ENCODE results near the gene PHOX2A. TPM values are rescaled to one million over a fixed set of nuclear protein-coding genes. Genes with fewer than 3 reads are reported as not detected.
A peak's percentile ranks its signal among the peaks of the same experiment; 100 is the strongest.

PHOX2A gene
- total RNA-seq, 2 experiments from 2014 or later = not detected

- intact Hi-C loops (cut with micrococcal nuclease) = no loop called here
- ChIA-PET POLR2A (interaction anchor here (0.7 to 1.4 kb wide), 3 partner anchors 11 to 15 kb away, joined by 3 to 9 read pairs (median 3); partner anchors contain the start of gene INPPL1), CTCF (interaction anchor here (0.6 to 3.8 kb wide), 20 partner anchors 9 to 446 kb away, joined by 3 to 21 read pairs (median 4); partner anchors contain the start of genes CLPB and INPPL1)
Measured at GRCh38 chr11:72238040-72238450, 5.9 kb downstream of the PHOX2A start.

GRCh38 chr11:72237112-72237931 is 6.7 kb downstream of the PHOX2A start:
- ChIA-PET CTCF (interaction anchor here (0.7 to 3.8 kb wide), 20 partner anchors 9 to 406 kb away, joined by 3 to 21 read pairs (median 4); partner anchors contain the start of genes CLPB and INPPL1), POLR2A (interaction anchor here (0.7 to 1.4 kb wide), 3 partner anchors 10 to 14 kb away, joined by 3 to 9 read pairs (median 3); partner anchors contain the start of gene INPPL1)
- H3K27me3 Mint-ChIP-seq = peaks cover 27% of the 10 kb centered on the region
- DNase-seq = no peak
- H3K4me1 Mint-ChIP-seq (ENCODE audit: low read depth) = peaks cover 12% of the 10 kb centered on the region
- intact Hi-C loops (cut with micrococcal nuclease) = no loop called here
- no peaks in the 10 kb centered on the region for H3K9me3 Mint-ChIP-seq
- H3K4me3 Mint-ChIP-seq = no peak overlapping the region
- H3K36me3 Mint-ChIP-seq = peaks cover 12% of the 10 kb centered on the region
- no peak overlapping the region for H3K27ac Mint-ChIP-seq

More at GRCh38 chr11:72238040-72238450, 5.9 kb downstream of the PHOX2A start:
- H3K4me3 Mint-ChIP-seq = no peak overlapping the region
- DNase-seq = peak; percentile 72
- peaks cover 12% of the 10 kb centered on the region for H3K4me1 Mint-ChIP-seq (ENCODE audit: low read depth)
- H3K36me3 Mint-ChIP-seq = peaks cover 12% of the 10 kb centered on the region
- no peak overlapping the region for H3K27ac Mint-ChIP-seq
- peaks cover 33% of the 10 kb centered on the region for H3K27me3 Mint-ChIP-seq
- H3K9me3 Mint-ChIP-seq = no peaks in the 10 kb centered on the region

- intact Hi-C loops (cut with micrococcal nuclease) = no loop called here
- POLR2A ChIA-PET = interaction anchor here (1.1 kb wide), 1 partner anchor 14 kb away, joined by 4 read pairs; no protein-coding TSS in a partner anchor
Measured at GRCh38 chr11:72236774-72237111, 7.2 kb downstream of the PHOX2A start.

GRCh38 chr11:72236083-72236697 is 7.8 kb downstream of the PHOX2A start:
- H3K27ac Mint-ChIP-seq = no peak overlapping the region
- ChIA-PET POLR2A (interaction anchor here (1.1 kb wide), 1 partner anchor 13 kb away, joined by 4 read pairs; no protein-coding TSS in a partner anchor), CTCF (interaction anchor here (0.8 to 3.8 kb wide), 9 partner anchors 10 to 211 kb away, joined by 3 to 21 read pairs (median 5); partner anchors contain the start of genes CLPB and INPPL1)
- no peak overlapping the region for H3K4me3 Mint-ChIP-seq
- H3K4me1 Mint-ChIP-seq (ENCODE audit: low read depth) = peaks cover 12% of the 10 kb centered on the region
- peaks cover 16% of the 10 kb centered on the region for H3K27me3 Mint-ChIP-seq
- no peaks in the 10 kb centered on the region for H3K9me3 Mint-ChIP-seq
- DNase-seq = no peak
- peaks cover 14% of the 10 kb centered on the region for H3K36me3 Mint-ChIP-seq
- intact Hi-C loops (cut with micrococcal nuclease) = no loop called here

More at GRCh38 chr11:72236774-72237111, 7.2 kb downstream of the PHOX2A start:
- H3K36me3 Mint-ChIP-seq = peaks cover 12% of the 10 kb centered on the region
- peaks cover 12% of the 10 kb centered on the region for H3K4me1 Mint-ChIP-seq (ENCODE audit: low read depth)
- CTCF ChIA-PET = interaction anchor here (0.7 to 3.8 kb wide), 9 partner anchors 11 to 407 kb away, joined by 3 to 21 read pairs (median 4); partner anchors contain the start of genes CLPB and INPPL1
- no peak overlapping the region for H3K4me3 Mint-ChIP-seq
- no peaks in the 10 kb centered on the region for H3K9me3 Mint-ChIP-seq
- DNase-seq = no peak
- H3K27me3 Mint-ChIP-seq = peaks cover 21% of the 10 kb centered on the region
- H3K27ac Mint-ChIP-seq = no peak overlapping the region

- peaks cover 6% of the 10 kb centered on the region for H3K4me1 Mint-ChIP-seq (ENCODE audit: low read depth)
- DNase-seq = no peak
- CTCF ChIA-PET = interaction anchor here (1.0 to 3.8 kb wide), 7 partner anchors 10 to 199 kb away, joined by 3 to 21 read pairs (median 5); partner anchors contain the start of genes CLPB and INPPL1
- peaks cover 10% of the 10 kb centered on the region for H3K27me3 Mint-ChIP-seq
- no peaks in the 10 kb centered on the region for H3K9me3 Mint-ChIP-seq
- intact Hi-C loops (cut with micrococcal nuclease) = no loop called here
- no peak overlapping the region for H3K27ac Mint-ChIP-seq
- POLR2A ChIA-PET = interaction anchor here (0.8 to 1.1 kb wide), 2 partner anchors 13 to 14 kb away, joined by 4 read pairs; no protein-coding TSS in a partner anchor
- H3K4me3 Mint-ChIP-seq = no peak overlapping the region
- peaks cover 15% of the 10 kb centered on the region for H3K36me3 Mint-ChIP-seq
Measured at GRCh38 chr11:72235351-72236057, 8.5 kb downstream of the PHOX2A start.

- no peak overlapping the region for H3K27ac Mint-ChIP-seq
- DNase-seq = no peak
- CTCF ChIA-PET = interaction anchor here (1.6 to 3.8 kb wide), 3 partner anchors 9 to 179 kb away, joined by 5 to 21 read pairs (median 5); partner anchors contain the start of gene INPPL1
- peaks cover 17% of the 10 kb centered on the region for H3K36me3 Mint-ChIP-seq
- POLR2A ChIA-PET = interaction anchor here (0.8 kb wide), 1 partner anchor 13 kb away, joined by 4 read pairs; no protein-coding TSS in a partner anchor
- peaks cover 7% of the 10 kb centered on the region for H3K27me3 Mint-ChIP-seq
- H3K9me3 Mint-ChIP-seq = no peaks in the 10 kb centered on the region
- H3K4me3 Mint-ChIP-seq = no peak overlapping the region
- H3K4me1 Mint-ChIP-seq (ENCODE audit: low read depth) = peaks cover 3% of the 10 kb centered on the region
- intact Hi-C loops (cut with micrococcal nuclease) = no loop called here
Measured at GRCh38 chr11:72234920-72235319, 9.1 kb downstream of the PHOX2A start.

GRCh38 chr11:72234514-72234830 is 9.5 kb downstream of the PHOX2A start:
- H3K9me3 Mint-ChIP-seq = no peaks in the 10 kb centered on the region
- ChIA-PET CTCF (interaction anchor here (1.6 to 1.7 kb wide), 2 partner anchors 91 to 179 kb away, joined by 5 read pairs; no protein-coding TSS in a partner anchor), POLR2A (interaction anchor here (0.8 kb wide), 1 partner anchor 13 kb away, joined by 4 read pairs; no protein-coding TSS in a partner anchor)
- H3K27ac Mint-ChIP-seq = no peak overlapping the region
- peaks cover 6% of the 10 kb centered on the region for H3K27me3 Mint-ChIP-seq
- H3K4me3 Mint-ChIP-seq = no peak overlapping the region
- intact Hi-C loops (cut with micrococcal nuclease) = no loop called here
- peaks cover 3% of the 10 kb centered on the region for H3K4me1 Mint-ChIP-seq (ENCODE audit: low read depth)
- no peak for DNase-seq
- H3K36me3 Mint-ChIP-seq = peaks cover 17% of the 10 kb centered on the region

GRCh38 chr11:72233773-72234513 is 10.0 kb downstream of the PHOX2A start:
- Mint-ChIP-seq H3K36me3 (peaks cover 17% of the 10 kb centered on the region), H3K27me3 (peaks cover 2% of the 10 kb centered on the region), H3K4me3 (no peak overlapping the region), H3K27ac (no peak overlapping the region), H3K9me3 (no peaks in the 10 kb centered on the region), H3K4me1 (ENCODE audit: low read depth) (no peaks in the 10 kb centered on the region)
- ChIA-PET CTCF (interaction anchor here (1.7 kb wide), 1 partner anchor 180 kb away, joined by 5 read pairs; no protein-coding TSS in a partner anchor), POLR2A (no interaction called here)
- intact Hi-C loops (cut with micrococcal nuclease) = no loop called here
- no peak for DNase-seq

GRCh38 chr11:72233056-72233772 is 10.8 kb downstream of the PHOX2A start:
- Mint-ChIP-seq H3K4me3 (no peak overlapping the region), H3K27me3 (no peaks in the 10 kb centered on the region), H3K9me3 (no peaks in the 10 kb centered on the region), H3K36me3 (peaks cover 15% of the 10 kb centered on the region), H3K27ac (no peak overlapping the region), H3K4me1 (ENCODE audit: low read depth) (no peaks in the 10 kb centered on the region)
- DNase-seq = no peak
- ChIA-PET CTCF (no interaction called here), POLR2A (no interaction called here)
- intact Hi-C loops (cut with micrococcal nuclease) = no loop called here

GRCh38 chr11:72232260-72233055 is 11.5 kb downstream of the PHOX2A start:
- DNase-seq = no peak
- no peaks in the 10 kb centered on the region for H3K9me3 Mint-ChIP-seq
- no peak overlapping the region for H3K27ac Mint-ChIP-seq
- H3K4me1 Mint-ChIP-seq (ENCODE audit: low read depth) = no peaks in the 10 kb centered on the region
- no peak overlapping the region for H3K4me3 Mint-ChIP-seq
- peaks cover 12% of the 10 kb centered on the region for H3K36me3 Mint-ChIP-seq
- POLR2A ChIA-PET = no interaction called here
- intact Hi-C loops (cut with micrococcal nuclease) = no loop called here
- no peaks in the 10 kb centered on the region for H3K27me3 Mint-ChIP-seq
- CTCF ChIA-PET = no interaction called here

Measured in activated CD4-positive, alpha-beta memory T cell treated with anti-CD3 and anti-CD28 coated beads for 36 hours (primary cell).